SK-N-DZ (cell line): ENCODE data around the gene JARID2.

Experiments
- DNase-seq: peaks from one replicate; pipeline ENCODE4 v3.0.0-alpha.2; 2015; ENCODE audit warnings: low spot score

The JARID2 gene

GRCh38 chr6:15437090-15437635 is 191.3 kb downstream of the JARID2 start:
- DNase-seq, result no peak

- DNase-seq, result no peak
These were observed 193.6 kb downstream of the JARID2 start for GRCh38 chr6:15439410-15440025.

GRCh38 chr6:15440040-15440439 is 194.2 kb downstream of the JARID2 start:
- no peak for DNase-seq

- DNase-seq, result peak; percentile 52
These were observed 195.5 kb downstream of the JARID2 start for GRCh38 chr6:15441215-15441868.

GRCh38 chr6:15441981-15442380 is 196.1 kb downstream of the JARID2 start:
- no peak for DNase-seq

- no peak for DNase-seq
These were observed 196.6 kb downstream of the JARID2 start for GRCh38 chr6:15442467-15442866.

- no peak for DNase-seq
These were observed 197.4 kb downstream of the JARID2 start for GRCh38 chr6:15443119-15443830.

- no peak for DNase-seq
These were observed 198.3 kb downstream of the JARID2 start for GRCh38 chr6:15444081-15444731.

GRCh38 chr6:15444881-15445280 is 199.0 kb downstream of the JARID2 start:
- DNase-seq, result peak; percentile 97

- no peak for DNase-seq
These were observed 201.8 kb downstream of the JARID2 start for GRCh38 chr6:15447546-15448267.

GRCh38 chr6:15449011-15449410 is 203.1 kb downstream of the JARID2 start:
- DNase-seq, result no peak

- DNase-seq, result no peak
These were observed 205.9 kb downstream of the JARID2 start for GRCh38 chr6:15451738-15452137.

- DNase-seq, result no peak
These were observed 206.5 kb downstream of the JARID2 start for GRCh38 chr6:15452182-15452941.

- no peak for DNase-seq
These were observed 207.3 kb downstream of the JARID2 start for GRCh38 chr6:15453186-15453585.

GRCh38 chr6:15453622-15454021 is 207.8 kb downstream of the JARID2 start:
- DNase-seq, result no peak

GRCh38 chr6:15456422-15456821 is 210.6 kb downstream of the JARID2 start:
- DNase-seq, result no peak

- no peak for DNase-seq
These were observed 211.3 kb downstream of the JARID2 start for GRCh38 chr6:15457121-15457650.

- DNase-seq, result no peak
These were observed 212.2 kb downstream of the JARID2 start for GRCh38 chr6:15458021-15458459.

GRCh38 chr6:15460110-15460727 is 214.3 kb downstream of the JARID2 start:
- no peak for DNase-seq
